ENCODE measurements around the gene MAP3K7CL.

MAP3K7CL gene

GRCh38 chr21:29217818-29218291 is 87.4 kb downstream of the MAP3K7CL start:
- no peak for TF ChIP-seq CTCF (IDR thresholded peaks at IDR 0.05; ENCODE audit: low read length, missing control alignments)
- H3K4me3 ChIP-seq (replicated peaks; ENCODE audit: low read depth, low read length): no peak overlapping the region
- DNase-seq (ENCODE audit: low read depth): peak; percentile 98

GRCh38 chr21:29218749-29219148 is 88.3 kb downstream of the MAP3K7CL start:
- H3K4me3 ChIP-seq (replicated peaks; ENCODE audit: low read depth, low read length): no peak overlapping the region
- DNase-seq (ENCODE audit: low read depth): no peak
- no peak for TF ChIP-seq CTCF (IDR thresholded peaks at IDR 0.05; ENCODE audit: low read length, missing control alignments)

- no peak for TF ChIP-seq CTCF (IDR thresholded peaks at IDR 0.05; ENCODE audit: low read length, missing control alignments)
- no peak overlapping the region for H3K4me3 ChIP-seq (replicated peaks; ENCODE audit: low read depth, low read length)
- DNase-seq (ENCODE audit: low read depth): no peak
Observed at GRCh38 chr21:29219165-29219770, 88.8 kb downstream of the MAP3K7CL start.

- DNase-seq (ENCODE audit: low read depth): peak; percentile 71
- TF ChIP-seq CTCF (IDR thresholded peaks at IDR 0.05; ENCODE audit: low read length, missing control alignments): no peak
Observed at GRCh38 chr21:29221253-29221744, 90.9 kb downstream of the MAP3K7CL start.

GRCh38 chr21:29224006-29224405 is 93.6 kb downstream of the MAP3K7CL start:
- TF ChIP-seq CTCF (IDR thresholded peaks at IDR 0.05; ENCODE audit: low read length, missing control alignments): no peak
- no peak overlapping the region for H3K4me3 ChIP-seq (replicated peaks; ENCODE audit: low read depth, low read length)
- no peak for DNase-seq (ENCODE audit: low read depth)

More at GRCh38 chr21:29221253-29221744, 90.9 kb downstream of the MAP3K7CL start:
- H3K4me3 ChIP-seq (replicated peaks; ENCODE audit: low read depth, low read length): no peak overlapping the region

Measured in fibroblast of pulmonary artery (primary cell).